Right lobe of liver (tissue), 6 donors: ENCODE measurements around the gene EIF1. TPM values are rescaled to one million over a fixed set of nuclear protein-coding genes. Genes with fewer than 3 reads are reported as not detected.
A peak's percentile ranks its signal among the peaks of the same experiment; 100 is the strongest.
"Not testable (repeated sequence)": the region's sequence is repeated elsewhere in the genome, so short reads cannot be mapped to it uniquely, and the experiment has no call there.

Source experiments
- ATAC-seq, 4 donors: fragments of 200-7000 bp; cut with Tn5 transposase; one replicate each; pipeline ENCODE4 v1.9.1; 2020; ENCODE audit warnings: mild to moderate bottlenecking in 4 of 4, moderate library complexity in 4 of 4
- DNase-seq, 3 donors: peaks; one replicate each; pipeline ENCODE4 v3.0.0-alpha.2; 2020
- H3K27ac ChIP-seq, 3 donors: fragments of 200-600 bp; one replicate each; pipeline ENCODE4 v1.8.0; 2022
- H3K27me3 ChIP-seq, 2 donors: fragments of 200-600 bp; one replicate each; pipeline ENCODE4 v1.8.0; 2022
- H3K36me3 ChIP-seq, 4 donors: fragments of 200-600 bp; sonication (generic) in 1 of 4; one replicate each; pipeline versions ENCODE4 v1.5.1 to v1.8.0; 2017 to 2022; ENCODE audit warnings: control low read depth in 1 of 4
- H3K4me1 ChIP-seq, 4 donors: fragments of 200-600 bp; sonication (generic) in 1 of 4; one replicate each; pipeline versions ENCODE4 v1.5.1 to v1.8.0; 2017 to 2022; ENCODE audit warnings: control low read depth in 1 of 4
- H3K4me3 ChIP-seq, 3 donors: fragments of 200-600 bp; one replicate each; pipeline ENCODE4 v1.8.0; 2022
- H3K9me3 ChIP-seq, 4 donors: fragments of 200-600 bp; sonication (generic) in 1 of 4; one replicate each; pipeline versions ENCODE4 v1.5.1 to v1.8.0; 2017 to 2022; ENCODE audit warnings: control low read depth in 1 of 4
- CTCF ChIP-seq, 4 donors: fragments of 200-600 bp in 3 of 4; fragments of 450-650 bp in 1 of 4; IDR thresholded peaks; one replicate each; pipeline versions ENCODE4 v1.5.1 to v1.8.0; 2016 to 2022; ENCODE audit warnings: antibody characterized with exemption in 4 of 4, mild to moderate bottlenecking in 2 of 4
- POLR2A ChIP-seq: fragments of 450-650 bp; IDR thresholded peaks from one replicate; pipeline ENCODE4 v1.6.1; 2017; ENCODE audit warnings: antibody characterized with exemption, mild to moderate bottlenecking
- WGBS: methylation state at CpG from one replicate; pipeline ENCODE4 v1.1.6; 2018; ENCODE audit warnings: low coverage, low lambda C conversion rate; ENCODE audit not compliant: insufficient coverage; ENCODE audit errors: missing lambda C conversion rate; 5-methylcytosine and 5-hydroxymethylcytosine counted together
- intact Hi-C, 2 donors: fragments of 100-400 bp; cut with DNase I; formaldehyde crosslinking; loops; one replicate each; pipeline versions ENCODE4 v1.11.2 to v1.14.1; 2022
- long read RNA-seq: library from polyadenylated mRNA; unstranded; transcript quantifications from one replicate; pipeline ENCODE4 v2.0.0, GENCODE V29; 2019
- total RNA-seq, 6 experiments: library from RNA; depleted of rRNA in 2 of 6; stranded (reverse); fragments of >200 nt in 2 of 6; fragmentation: NEBNext Ultra II Directional in 3 of 6; extraction: Animal tissue kit (Norgen Biotek cat#: 25700) in 3 of 6; gene quantifications; one replicate each; pipeline versions ENCODE4 v1.1.0 to v1.2.4, GENCODE V29; 2016 to 2023
- donor health status: DM: no; HTN: yes; CAD: no.
- donor health status: DM: no; HTN: no; CAD: no.
- donor health status: DM: no; HTN: no; CAD: no.
- donor health status: DM: no; HTN: yes; CAD: no.
- donor health status: DM: no; HTN: yes; CAD: no.

EIF1 gene
- 100 to 1,000 TPM; 284 to 454 (median 404) TPM for total RNA-seq
- long read RNA-seq, transcript EIF1-203 (4 exons, 2,330 nt), result major isoform, 283 of 286 reads
- long read RNA-seq, partial matches to known transcripts, result 2 of 286 reads
- long read RNA-seq, other reads (novel, unspliced or antisense), result 1 of 286 reads

- peak; percentile 81 to 89 (median 85) for ATAC-seq
- H3K4me1 ChIP-seq, result peaks cover 0 to 29% (median 17%) of the 10 kb centered on the region in 4 donors
- 0% methylated on average over 19 of the region's 81 CpGs for WGBS
- H3K27ac ChIP-seq, result peak within 1 kb of the TSS; percentile 99 to 100 (median 100)
- H3K9me3 ChIP-seq, result no peaks in the 10 kb centered on the region
- TF ChIP-seq POLR2A (peak; percentile 100), CTCF (IDR thresholded peaks at IDR 0.05) (no peak)
- H3K4me3 ChIP-seq, result peak within 1 kb of the TSS; percentile 78 to 98 (median 81)
- no peaks in the 10 kb centered on the region for H3K27me3 ChIP-seq
- peaks cover 25 to 45% (median 36%) of the 10 kb centered on the region in 4 donors for H3K36me3 ChIP-seq
- peak; percentile 100 for DNase-seq
- intact Hi-C loops, result no loop called here
Observed at GRCh38 chr17:41688641-41689496, at the start of gene EIF1. Gene EIF1, plus strand, starts transcription at chr17:41688885. Its CDS starts 154 bp downstream, at chr17:41689039.

- no peak overlapping the region for H3K4me3 ChIP-seq
- intact Hi-C loops, result no loop called here
- DNase-seq (no peak), ATAC-seq (peak in 3 of 4 donors; percentile 25 to 30 (median 26))
- no peaks in the 10 kb centered on the region for H3K4me1 ChIP-seq
- no peaks in the 10 kb centered on the region for H3K36me3 ChIP-seq
- TF ChIP-seq CTCF (IDR thresholded peaks at IDR 0.05) (no peak), POLR2A (no peak)
- no peak overlapping the region for H3K27ac ChIP-seq
- H3K9me3 ChIP-seq, result no peaks in the 10 kb centered on the region
- no peaks in the 10 kb centered on the region for H3K27me3 ChIP-seq
- 70% methylated on average over 2 of the region's 6 CpGs for WGBS
Observed at GRCh38 chr17:41638941-41639340, 49.7 kb upstream of the EIF1 start.

GRCh38 chr17:41639492-41640473, 48.9 kb upstream of the EIF1 start:
- 79% methylated on average over 5 of the region's 7 CpGs for WGBS
- ATAC-seq (no peak), DNase-seq (no peak)
- Histone ChIP-seq H3K9me3 (no peaks in the 10 kb centered on the region), H3K36me3 (no peaks in the 10 kb centered on the region), H3K27me3 (no peaks in the 10 kb centered on the region), H3K27ac (no peak overlapping the region), H3K4me1 (no peaks in the 10 kb centered on the region), H3K4me3 (no peak overlapping the region)
- TF ChIP-seq CTCF (IDR thresholded peaks at IDR 0.05), result no peak
- no peak for TF ChIP-seq POLR2A
- intact Hi-C loops, result no loop called here

GRCh38 chr17:41640596-41640995, 48.1 kb upstream of the EIF1 start:
- intact Hi-C loops, H3K27me3 ChIP-seq, H3K36me3 ChIP-seq, ATAC-seq, H3K4me1 ChIP-seq, H3K9me3 ChIP-seq, H3K4me3 ChIP-seq, H3K27ac ChIP-seq, DNase-seq: not testable (repeated sequence)
- no CpG with 5 or more reads among the region's 5 CpGs for WGBS
